GM18520 (cell line): ENCODE measurements around the gene ACHE.

Experiments
- ATAC-seq: cut with Tn5 transposase; IDR thresholded peaks from one replicate; pipeline ENCODE4 v1.9.1; 2021; ENCODE audit not compliant: unreplicated experiment

Gene ACHE

GRCh38 chr7:100897772-100898454, 2.2 kb upstream of the ACHE start:
- no peak for ATAC-seq

GRCh38 chr7:100896732-100897608, 1.3 kb upstream of the ACHE start:
- no peak for ATAC-seq

- ATAC-seq = no peak
Observed at GRCh38 chr7:100895956-100896731, 456 bp upstream of the ACHE start.

DNA sequence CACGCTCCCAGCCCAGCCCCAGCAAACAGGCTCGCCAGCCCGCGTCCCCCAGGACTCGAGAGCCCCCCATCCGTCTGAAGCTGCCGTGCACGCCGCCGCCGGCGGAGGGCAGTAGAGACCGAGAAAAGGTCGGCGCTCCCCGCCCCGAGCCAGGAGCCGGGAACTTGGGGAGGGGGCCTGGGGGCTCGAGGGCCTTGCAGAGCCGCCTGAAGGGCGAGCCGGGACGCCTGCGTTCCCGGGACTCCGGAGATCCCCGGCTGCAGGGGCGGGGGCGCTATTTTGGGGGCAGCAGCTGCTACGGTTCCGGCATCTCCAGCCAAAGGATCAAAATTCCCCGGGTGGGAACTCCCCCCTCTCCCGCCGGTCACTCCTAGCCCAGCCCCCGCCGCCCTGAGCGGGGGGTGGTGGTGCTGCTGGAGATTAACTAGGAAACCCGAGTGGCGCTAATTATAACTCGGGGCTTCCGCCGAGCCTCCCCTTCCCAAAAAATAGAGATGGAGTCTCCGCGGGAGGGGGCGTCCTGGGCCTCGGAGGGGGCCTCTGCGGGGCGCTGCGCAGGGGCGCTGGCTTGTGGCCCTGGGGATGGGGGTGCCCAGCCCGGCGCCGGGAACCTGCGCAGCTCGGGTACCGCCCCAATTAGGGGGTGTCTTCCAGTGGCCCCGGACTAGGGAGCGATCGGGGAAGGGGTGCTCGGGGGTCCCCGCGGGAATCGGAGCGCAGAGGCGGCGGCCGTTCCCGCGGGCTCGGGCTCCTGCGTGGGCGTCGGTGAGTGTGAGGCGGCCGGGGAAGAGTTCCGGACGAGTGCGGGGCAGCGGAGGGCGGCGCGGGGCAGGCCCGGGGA, 608 bp downstream of the ACHE start:
- ATAC-seq = no peak

GRCh38 chr7:100893910-100894721, 1.6 kb downstream of the ACHE start:
- no peak for ATAC-seq

DNA sequence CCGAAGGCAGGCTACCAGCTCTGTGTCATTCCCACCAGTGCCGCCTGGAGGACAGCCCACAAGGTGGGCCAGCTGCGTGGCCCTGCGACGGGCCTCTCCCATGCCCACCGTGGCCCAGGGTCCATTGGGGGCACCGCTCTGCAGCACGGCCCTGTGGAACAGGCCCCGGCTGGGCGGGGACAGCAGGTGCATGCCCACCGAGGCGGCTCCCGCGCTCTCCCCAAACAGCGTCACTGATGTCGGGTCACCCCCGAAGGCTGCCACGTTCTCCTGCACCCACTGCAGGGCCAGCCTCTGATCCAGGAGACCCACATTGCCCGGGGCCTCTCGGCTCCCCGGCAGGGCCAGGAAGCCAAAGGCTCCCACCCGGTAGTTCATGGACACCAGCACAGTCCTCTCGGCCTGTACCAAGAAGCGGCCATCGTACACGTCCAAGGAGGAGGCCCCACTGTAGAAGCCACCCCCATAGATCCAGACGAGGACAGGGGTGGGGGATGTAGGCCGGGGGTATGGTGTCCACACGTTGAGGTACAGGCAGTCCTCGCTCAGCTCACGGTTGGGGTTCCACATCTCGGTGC, 2.3 kb downstream of the ACHE start:
- ATAC-seq = no peak

GRCh38 chr7:100892364-100893317, 3.0 kb downstream of the ACHE start:
- no peak for ATAC-seq

GRCh38 chr7:100891568-100892247, 4.0 kb downstream of the ACHE start:
- no peak for ATAC-seq

GRCh38 chr7:100890653-100891567, 4.8 kb downstream of the ACHE start:
- ATAC-seq = no peak

GRCh38 chr7:100888988-100889750, 6.5 kb downstream of the ACHE start, which contains the start of gene UFSP1:
TSS of gene UFSP1 (minus strand) at chr7:100889715. CDS start at chr7:100889271, 444 bp downstream.
- ATAC-seq = peak; percentile 25

GRCh38 chr7:100888291-100888987, 7.2 kb downstream of the ACHE start:
- ATAC-seq = no peak

DNA sequence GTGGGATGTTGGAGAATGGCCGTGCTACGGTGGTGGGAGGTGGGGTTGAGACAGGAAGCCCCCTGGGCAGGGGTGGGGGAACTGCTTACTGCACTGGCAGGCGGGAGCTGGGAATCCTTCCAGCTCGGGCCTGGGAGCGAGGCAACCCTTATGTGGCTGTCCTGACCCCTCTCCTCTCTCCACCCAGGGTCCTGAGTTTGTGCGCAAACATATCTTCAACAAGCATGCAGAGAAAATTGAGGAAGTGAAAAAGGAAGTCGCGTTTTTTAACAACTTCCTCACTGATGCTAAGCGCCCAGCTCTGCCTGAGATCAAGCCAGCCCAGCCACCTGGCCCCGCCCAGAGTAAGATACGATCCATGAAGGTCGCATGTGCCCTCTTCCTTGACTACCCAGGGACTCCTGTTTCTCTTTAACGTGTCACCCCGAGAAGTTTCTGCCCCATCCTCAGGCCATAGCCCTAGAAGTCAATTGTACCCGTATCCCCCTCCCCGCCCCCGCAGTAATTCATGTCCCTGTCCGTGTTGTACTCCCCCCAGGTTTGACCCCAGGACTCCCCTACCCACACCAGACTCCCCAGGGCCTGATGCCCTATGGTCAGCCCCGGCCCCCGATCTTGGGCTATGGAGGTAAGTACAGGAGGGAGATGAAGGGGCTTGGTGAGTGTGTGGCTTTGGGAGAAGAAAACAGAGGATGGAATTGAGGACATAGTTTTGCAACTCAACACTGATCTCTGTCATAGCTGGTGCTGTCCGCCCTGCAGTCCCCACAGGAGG, 8.0 kb downstream of the ACHE start:
- no peak for ATAC-seq

GRCh38 chr7:100886936-100887515, 8.7 kb downstream of the ACHE start:
- ATAC-seq = no peak
